H1 (cell line): Measurements from ENCODE around the gene FGD6.

ENCODE experiments used
- BRCA1 ChIP-seq: IDR thresholded peaks from 2 replicates; pipeline ENCODE4 v1.6.1; 2012; ENCODE audit warnings: low read depth, low read length, improper control_type of control experiment
- CREB1 ChIP-seq: IDR thresholded peaks from 2 replicates; pipeline ENCODE4 v1.6.1; 2012; ENCODE audit warnings: inconsistent platforms
- EZH2 ChIP-seq: fragments of 200-600 bp; sonication (generic); IDR thresholded peaks from 2 replicates; pipeline ENCODE4 v1.7.1; 2012; ENCODE audit warnings: low read depth, mild to moderate bottlenecking, moderate library complexity, low read length, inconsistent platforms; ENCODE audit not compliant: severe bottlenecking
- JUN ChIP-seq: IDR thresholded peaks from 2 replicates; pipeline ENCODE4 v1.6.1; 2011; ENCODE audit warnings: low read depth, mild to moderate bottlenecking, improper control_type of control experiment, low read length
- POLR2A ChIP-seq, 2 experiments: IDR thresholded peaks; 1 replicate in 1 of 2; 2 replicates in 1 of 2; pipeline ENCODE4 v1.6.1; 2011; ENCODE audit warnings: low read depth in 2 of 2, low read length in 2 of 2, mild to moderate bottlenecking in 2 of 2; ENCODE audit errors: control extremely low read depth in 1 of 2
- RNF2 ChIP-seq: fragments of 200-900, 300-1000 bp; sonication (generic); IDR thresholded peaks from 2 replicates; pipeline ENCODE4 v1.7.1; 2016; ENCODE audit warnings: borderline replicate concordance, low read depth, mild to moderate bottlenecking, antibody characterized with exemption, low read length; ENCODE audit not compliant: poor library complexity, severe bottlenecking; ENCODE audit errors: missing control alignments
- RXRA ChIP-seq: IDR thresholded peaks from 2 replicates; pipeline ENCODE4 v1.6.1; 2011; ENCODE audit warnings: low read depth, mild to moderate bottlenecking, low read length, moderate library complexity; ENCODE audit not compliant: insufficient read depth
- SRF ChIP-seq: IDR thresholded peaks from 2 replicates; pipeline ENCODE4 v1.6.1; 2011; ENCODE audit warnings: mild to moderate bottlenecking, low read depth, low read length, moderate library complexity
- SUZ12 ChIP-seq: fragments of 200-600 bp; sonication (generic); IDR thresholded peaks from 2 replicates; pipeline ENCODE4 v1.6.1; 2012; ENCODE audit warnings: mild to moderate bottlenecking, inconsistent platforms, low read length, moderate library complexity, mixed read lengths
- TCF12 ChIP-seq: IDR thresholded peaks from 2 replicates; pipeline ENCODE4 v1.6.1; 2011; ENCODE audit warnings: low read depth, mild to moderate bottlenecking, low read length
- ZNF274 ChIP-seq: IDR thresholded peaks from 2 replicates; pipeline ENCODE4 v1.7.0; 2012; ENCODE audit warnings: low read length, borderline replicate concordance; ENCODE audit errors: extremely low read depth
- TF ChIP-seq, protein P1 (sequence below), 3 experiments: IDR thresholded peaks; 1 replicate in 2 of 3; 2 replicates in 1 of 3; pipeline versions ENCODE4 v1.5.1 to v1.6.1; 2011; ENCODE audit warnings: low read length in 3 of 3, mild to moderate bottlenecking in 3 of 3, inconsistent platforms in 2 of 3, low read depth in 1 of 3, moderate library complexity in 1 of 3; ENCODE audit not compliant: insufficient read depth in 1 of 3; ENCODE audit errors: control extremely low read depth in 1 of 3

- no peak for TF ChIP-seq TCF12
- TF ChIP-seq SUZ12: no peak
- TF ChIP-seq BRCA1: no peak
- no peak for TF ChIP-seq RXRA
- TF ChIP-seq, protein P1, sequence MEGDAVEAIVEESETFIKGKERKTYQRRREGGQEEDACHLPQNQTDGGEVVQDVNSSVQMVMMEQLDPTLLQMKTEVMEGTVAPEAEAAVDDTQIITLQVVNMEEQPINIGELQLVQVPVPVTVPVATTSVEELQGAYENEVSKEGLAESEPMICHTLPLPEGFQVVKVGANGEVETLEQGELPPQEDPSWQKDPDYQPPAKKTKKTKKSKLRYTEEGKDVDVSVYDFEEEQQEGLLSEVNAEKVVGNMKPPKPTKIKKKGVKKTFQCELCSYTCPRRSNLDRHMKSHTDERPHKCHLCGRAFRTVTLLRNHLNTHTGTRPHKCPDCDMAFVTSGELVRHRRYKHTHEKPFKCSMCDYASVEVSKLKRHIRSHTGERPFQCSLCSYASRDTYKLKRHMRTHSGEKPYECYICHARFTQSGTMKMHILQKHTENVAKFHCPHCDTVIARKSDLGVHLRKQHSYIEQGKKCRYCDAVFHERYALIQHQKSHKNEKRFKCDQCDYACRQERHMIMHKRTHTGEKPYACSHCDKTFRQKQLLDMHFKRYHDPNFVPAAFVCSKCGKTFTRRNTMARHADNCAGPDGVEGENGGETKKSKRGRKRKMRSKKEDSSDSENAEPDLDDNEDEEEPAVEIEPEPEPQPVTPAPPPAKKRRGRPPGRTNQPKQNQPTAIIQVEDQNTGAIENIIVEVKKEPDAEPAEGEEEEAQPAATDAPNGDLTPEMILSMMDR (IDR thresholded peaks at IDR 0.05; ENCODE audit: control extremely low read depth in 1 of 3, insufficient read depth in 1 of 3, low read depth in 1 of 3, low read length in 3 of 3): no peak
- TF ChIP-seq EZH2: no peak
- no peak for TF ChIP-seq ZNF274
- TF ChIP-seq SRF: no peak
- TF ChIP-seq JUN: no peak
- TF ChIP-seq POLR2A (IDR thresholded peaks at IDR 0.05; ENCODE audit: control extremely low read depth in 1 of 2, low read depth in 2 of 2, low read length in 2 of 2): no peak
- TF ChIP-seq CREB1: no peak
- no peak for TF ChIP-seq RNF2
Observed at GRCh38 chr12:95197636-95198035, 19.6 kb downstream of the FGD6 start.
